NB4 (cell line): ENCODE results near the gene SERPINI2.

ENCODE experiments used
- DNase-seq: peaks from one replicate; pipeline ENCODE4 v3.0.0; 2010; ENCODE audit warnings: low read depth
- H3K4me3 ChIP-seq: one replicate; pipeline ENCODE4 v1.5.1; 2011; ENCODE audit warnings: mild to moderate bottlenecking, low read depth, low read length, moderate library complexity
- MYC ChIP-seq: IDR thresholded peaks from 2 replicates; pipeline ENCODE4 v1.6.1; 2011; ENCODE audit warnings: low read depth, low read length
- POLR2A ChIP-seq: IDR thresholded peaks from 2 replicates; pipeline ENCODE4 v1.6.1; 2011; ENCODE audit warnings: mild to moderate bottlenecking; ENCODE audit not compliant: insufficient read length; ENCODE audit errors: extremely low read depth
- TF ChIP-seq, protein P1 (sequence below): IDR thresholded peaks from one replicate; pipeline ENCODE4 v1.5.1; 2012; ENCODE audit warnings: low read depth, low read length
- TF ChIP-seq, protein P2 (sequence below): IDR thresholded peaks from 2 replicates; pipeline ENCODE4 v1.6.1; 2011; ENCODE audit warnings: low read depth, low read length

SERPINI2 gene

DNA sequence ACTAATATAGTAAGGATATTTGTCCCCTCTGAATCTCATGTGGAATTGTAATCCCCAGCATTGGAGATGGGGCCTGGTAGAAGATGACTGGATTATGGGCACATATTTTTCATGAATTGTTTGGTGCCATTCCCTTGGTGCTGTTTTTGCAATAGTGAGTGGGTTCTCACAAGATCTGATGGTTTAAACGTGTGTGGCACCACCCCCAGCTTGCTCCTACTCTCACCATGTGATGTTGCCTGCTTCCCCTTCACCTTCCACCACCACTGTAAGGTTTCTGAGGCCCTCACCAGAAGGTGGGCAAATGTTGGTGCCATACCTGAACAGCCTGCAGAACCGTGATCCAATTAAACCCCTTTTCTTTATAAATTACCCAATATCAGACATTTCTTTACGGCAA, 28.1 kb upstream of the SERPINI2 start:
- DNase-seq: no peak
- no peak overlapping the region for H3K4me3 ChIP-seq
- TF ChIP-seq, protein P1, sequence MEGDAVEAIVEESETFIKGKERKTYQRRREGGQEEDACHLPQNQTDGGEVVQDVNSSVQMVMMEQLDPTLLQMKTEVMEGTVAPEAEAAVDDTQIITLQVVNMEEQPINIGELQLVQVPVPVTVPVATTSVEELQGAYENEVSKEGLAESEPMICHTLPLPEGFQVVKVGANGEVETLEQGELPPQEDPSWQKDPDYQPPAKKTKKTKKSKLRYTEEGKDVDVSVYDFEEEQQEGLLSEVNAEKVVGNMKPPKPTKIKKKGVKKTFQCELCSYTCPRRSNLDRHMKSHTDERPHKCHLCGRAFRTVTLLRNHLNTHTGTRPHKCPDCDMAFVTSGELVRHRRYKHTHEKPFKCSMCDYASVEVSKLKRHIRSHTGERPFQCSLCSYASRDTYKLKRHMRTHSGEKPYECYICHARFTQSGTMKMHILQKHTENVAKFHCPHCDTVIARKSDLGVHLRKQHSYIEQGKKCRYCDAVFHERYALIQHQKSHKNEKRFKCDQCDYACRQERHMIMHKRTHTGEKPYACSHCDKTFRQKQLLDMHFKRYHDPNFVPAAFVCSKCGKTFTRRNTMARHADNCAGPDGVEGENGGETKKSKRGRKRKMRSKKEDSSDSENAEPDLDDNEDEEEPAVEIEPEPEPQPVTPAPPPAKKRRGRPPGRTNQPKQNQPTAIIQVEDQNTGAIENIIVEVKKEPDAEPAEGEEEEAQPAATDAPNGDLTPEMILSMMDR: no peak
- TF ChIP-seq MYC (no peak), POLR2A (no peak)
- TF ChIP-seq, protein P2, sequence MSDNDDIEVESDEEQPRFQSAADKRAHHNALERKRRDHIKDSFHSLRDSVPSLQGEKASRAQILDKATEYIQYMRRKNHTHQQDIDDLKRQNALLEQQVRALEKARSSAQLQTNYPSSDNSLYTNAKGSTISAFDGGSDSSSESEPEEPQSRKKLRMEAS: no peak

DNA sequence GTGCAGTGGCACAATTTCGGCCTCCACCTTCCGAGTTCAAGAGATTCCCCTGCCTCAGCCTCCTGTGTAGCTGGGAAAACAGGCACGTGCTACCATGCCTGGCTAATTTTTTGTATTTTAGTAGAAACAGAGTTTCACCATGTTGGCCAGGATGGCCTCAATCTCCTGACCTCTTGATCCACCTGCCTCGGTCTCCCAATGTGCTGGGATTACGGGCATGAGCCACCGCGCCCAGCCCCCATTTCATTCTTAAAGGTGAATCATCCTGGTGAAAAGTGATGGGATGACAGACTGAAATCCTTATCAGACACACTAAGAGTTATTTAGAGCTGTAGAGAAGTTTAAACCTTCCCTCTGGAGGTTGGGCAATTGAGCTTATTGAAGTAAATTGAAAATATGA, 24.1 kb upstream of the SERPINI2 start:
- DNase-seq: no peak

DNA sequence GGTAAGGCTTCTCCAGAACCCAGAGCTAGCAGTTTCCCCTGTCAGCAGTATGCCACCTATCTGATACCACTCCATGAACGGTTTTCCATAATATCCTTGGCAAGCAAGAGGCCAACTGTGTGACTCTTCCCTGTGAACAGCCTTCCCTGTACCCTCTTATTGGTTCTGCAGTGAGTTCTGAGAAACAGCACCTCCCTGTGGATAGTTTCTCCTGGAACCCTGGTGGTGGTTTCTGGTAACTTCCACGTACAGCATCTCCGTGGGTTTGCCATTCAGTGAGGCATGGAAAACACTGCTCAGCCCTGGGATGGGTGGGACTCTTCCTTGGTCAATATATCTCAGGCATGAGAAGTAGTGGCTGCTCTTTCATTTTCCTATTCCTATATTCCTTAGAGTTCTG, 19.4 kb upstream of the SERPINI2 start:
- DNase-seq: peak; percentile 5
- TF ChIP-seq MYC: no peak
- TF ChIP-seq, protein P1: peak; percentile 40

More for the DNA sequence above, 24.1 kb upstream of the SERPINI2 start:
- TF ChIP-seq, protein P2: no peak
- no peak overlapping the region for H3K4me3 ChIP-seq

DNA sequence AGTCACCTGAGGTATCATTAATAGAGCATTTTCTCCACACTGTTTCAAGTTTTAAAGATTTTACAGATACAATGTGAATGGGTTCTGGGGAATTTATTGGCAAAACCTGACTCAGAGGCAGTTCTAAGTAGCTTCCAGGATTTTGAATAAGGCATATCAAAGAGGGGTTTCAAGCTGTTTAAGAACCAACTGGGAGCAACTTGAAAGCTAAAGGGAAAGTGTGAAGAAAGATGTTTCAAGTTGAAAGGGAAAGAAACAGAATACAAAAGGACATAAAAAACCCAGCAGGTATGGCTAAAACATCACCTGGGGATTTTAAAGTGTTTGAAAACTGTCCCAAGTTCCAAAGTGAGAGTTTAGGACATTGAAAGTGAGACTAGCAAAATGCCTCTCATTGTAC, 17.8 kb upstream of the SERPINI2 start:
- no peak for TF ChIP-seq MYC
- TF ChIP-seq, protein P2: no peak
- no peak for TF ChIP-seq POLR2A
- TF ChIP-seq, protein P1: no peak
- H3K4me3 ChIP-seq: no peak overlapping the region
- no peak for DNase-seq

More for the DNA sequence above, 19.4 kb upstream of the SERPINI2 start:
- no peak overlapping the region for H3K4me3 ChIP-seq

DNA sequence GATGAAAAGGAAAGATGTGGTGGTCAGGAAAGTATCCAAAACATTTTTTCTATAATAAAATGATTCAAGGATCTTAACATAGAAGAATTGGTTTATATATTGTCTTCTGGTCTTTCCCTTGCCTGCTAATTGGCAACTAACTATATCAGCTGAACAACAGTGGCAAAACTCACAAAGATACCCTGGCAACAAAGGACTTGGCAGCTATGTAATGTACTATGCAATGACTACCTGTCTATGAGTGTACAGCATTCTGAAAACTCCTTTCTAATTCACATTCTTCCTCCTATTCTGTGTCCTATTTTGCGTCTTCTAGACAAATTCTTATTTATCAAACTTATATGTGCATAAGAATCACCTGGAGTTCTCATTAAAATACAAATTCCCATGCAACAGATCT, 15.7 kb upstream of the SERPINI2 start:
- no peak overlapping the region for H3K4me3 ChIP-seq
- TF ChIP-seq, protein P2: no peak
- TF ChIP-seq POLR2A (no peak), MYC (no peak)
- TF ChIP-seq, protein P1: no peak
- no peak for DNase-seq

DNA sequence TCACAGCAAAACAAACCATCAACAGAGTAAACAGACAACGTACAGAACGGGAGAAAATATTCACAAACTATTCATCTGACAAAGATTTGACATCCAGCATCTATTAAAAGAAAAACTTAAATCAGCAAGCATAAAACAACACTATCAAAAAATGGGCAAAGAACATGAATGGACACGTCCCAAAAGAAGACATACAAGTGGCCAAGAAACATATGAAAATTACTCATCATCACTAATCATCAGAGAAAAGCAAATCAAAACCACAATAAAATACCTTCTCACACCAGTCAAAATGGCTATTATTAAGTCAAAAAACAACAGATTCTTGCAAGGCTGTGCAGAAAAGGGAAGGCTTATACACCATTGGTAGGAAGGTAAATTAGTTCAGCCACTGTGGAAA, 13.7 kb upstream of the SERPINI2 start:
- TF ChIP-seq POLR2A (no peak), MYC (no peak)
- TF ChIP-seq, protein P2: no peak
- TF ChIP-seq, protein P1: no peak
- DNase-seq: no peak

More for the DNA sequence above, 13.7 kb upstream of the SERPINI2 start:
- no peak overlapping the region for H3K4me3 ChIP-seq
